ENCODE data around the gene PCSK5. TPM values are rescaled to one million over a fixed set of nuclear protein-coding genes. Genes with fewer than 3 reads are reported as not detected.
A peak's percentile ranks its signal among the peaks of the same experiment; 100 is the strongest.
"Not testable (repeated sequence)": the region's sequence is repeated elsewhere in the genome, so short reads cannot be mapped to it uniquely, and the experiment has no call there.

Gene PCSK5
- total RNA-seq, 1 experiment from 2014 or later, result 0.17 TPM

DNA sequence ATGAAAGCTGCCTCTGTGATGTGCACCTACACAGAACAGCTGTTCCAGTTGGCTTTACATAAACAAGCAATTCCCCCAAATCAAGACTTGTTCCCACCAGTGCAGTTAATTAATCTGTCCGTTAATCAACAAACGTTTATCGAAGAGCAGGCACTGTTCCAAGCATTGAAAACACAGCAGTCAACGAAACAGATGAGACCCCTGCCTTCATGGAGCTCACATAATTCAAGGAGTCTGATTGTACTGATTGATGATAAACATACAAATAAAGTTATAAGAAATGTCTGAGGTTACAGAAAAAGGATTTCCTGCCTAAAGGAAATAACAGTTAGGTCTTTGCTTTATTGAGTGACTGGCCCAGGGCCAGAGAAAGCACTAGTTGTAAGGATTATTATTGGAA, 26.2 kb upstream of the PCSK5 start:
- no peaks in the 10 kb centered on the region for H3K27me3 ChIP-seq (replicated peaks; ENCODE audit: insufficient read depth, low read depth, low read length, poor library complexity)
- intact Hi-C loops (cut with micrococcal nuclease; ENCODE audit: unreplicated experiment), result loop anchor here (10.0 kb wide), 1 partner anchor 441 kb away; no protein-coding TSS in a partner anchor
- BruUV-seq (replicated peaks), result no TSS peak
- no peak for TF ChIP-seq CTCF (conservative IDR thresholded peaks at IDR 0.05; ENCODE audit: low read depth, low read length)
- TF ChIP-seq EZH2 (IDR thresholded peaks at IDR 0.05; ENCODE audit: borderline replicate concordance, low read depth, low read length, poor library complexity, severe bottlenecking), result no peak
- ChIA-PET CTCF (no interaction called here), POLR2A (ENCODE audit: low non-redundant PET) (no interaction called here)
- DNase-seq (ENCODE audit: low spot score), result no peak
- no peaks in the 10 kb centered on the region for H3K36me3 ChIP-seq (ENCODE audit: insufficient read depth, low read length, poor library complexity, severe bottlenecking)
- no peaks in the 10 kb centered on the region for H3K4me1 ChIP-seq (ENCODE audit: insufficient read depth, low read length, poor library complexity, severe bottlenecking)
- no peak overlapping the region for H3K27ac ChIP-seq (ENCODE audit: low read depth, low read length, poor library complexity, severe bottlenecking)
- H3K9me3 ChIP-seq (ENCODE audit: low read depth, low read length, poor library complexity, severe bottlenecking), result no peaks in the 10 kb centered on the region
- no peak overlapping the region for H3K4me3 ChIP-seq (ENCODE audit: low read depth, low read length, poor library complexity, severe bottlenecking)

- TF ChIP-seq EZH2 (IDR thresholded peaks at IDR 0.05; ENCODE audit: borderline replicate concordance, low read depth, low read length, poor library complexity, severe bottlenecking) (no peak), CTCF (conservative IDR thresholded peaks at IDR 0.05; ENCODE audit: low read depth, low read length) (peak; percentile 78)
- Histone ChIP-seq H3K4me1 (ENCODE audit: insufficient read depth, low read length, poor library complexity, severe bottlenecking) (no peaks in the 10 kb centered on the region), H3K4me3 (ENCODE audit: low read depth, low read length, poor library complexity, severe bottlenecking) (no peak overlapping the region), H3K27ac (ENCODE audit: low read depth, low read length, poor library complexity, severe bottlenecking) (no peak overlapping the region), H3K36me3 (ENCODE audit: insufficient read depth, low read length, poor library complexity, severe bottlenecking) (no peaks in the 10 kb centered on the region), H3K9me3 (ENCODE audit: low read depth, low read length, poor library complexity, severe bottlenecking) (no peaks in the 10 kb centered on the region), H3K27me3 (replicated peaks; ENCODE audit: insufficient read depth, low read depth, low read length, poor library complexity) (no peaks in the 10 kb centered on the region)
- ChIA-PET POLR2A (ENCODE audit: low non-redundant PET) (no interaction called here), CTCF (interaction anchor here (0.6 to 0.7 kb wide), 4 partner anchors 265 to 766 kb away, joined by 3 to 6 read pairs (median 3); no protein-coding TSS in a partner anchor)
- no TSS peak for BruUV-seq (replicated peaks)
- intact Hi-C loops (cut with micrococcal nuclease; ENCODE audit: unreplicated experiment), result loop anchor here (1.0 to 10.0 kb wide), 2 partner anchors 438 to 665 kb away; no protein-coding TSS in a partner anchor
- peak; percentile 56 for DNase-seq (ENCODE audit: low spot score)
These were observed 24.1 kb upstream of the PCSK5 start for GRCh38 chr9:75866273-75866871.

DNA sequence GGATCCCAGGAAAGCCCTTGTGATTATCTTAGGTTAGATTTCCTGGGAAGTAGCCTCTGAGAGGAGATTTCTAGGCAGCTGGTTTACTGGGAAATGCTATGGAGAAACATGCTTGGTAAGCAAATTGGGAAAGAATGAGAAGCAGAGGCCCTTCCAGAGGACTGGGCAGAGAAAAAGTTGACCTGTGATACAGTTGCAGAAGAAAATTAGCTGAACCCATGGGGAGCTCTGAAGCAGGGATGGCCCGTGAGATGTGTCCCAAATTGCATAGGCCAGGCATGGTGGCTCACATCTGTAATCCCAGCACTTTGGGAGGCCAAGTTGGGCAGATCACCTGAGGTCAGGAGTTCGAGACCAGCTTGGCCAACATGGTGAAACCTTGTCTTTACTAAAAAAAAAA, 21.9 kb upstream of the PCSK5 start:
- CTCF ChIA-PET; BruUV-seq (replicated peaks): not testable (repeated sequence)

GRCh38 chr9:75869236-75869635, 21.2 kb upstream of the PCSK5 start:
- intact Hi-C loops (cut with micrococcal nuclease; ENCODE audit: unreplicated experiment), result loop anchor here (10.0 kb wide), 1 partner anchor 436 kb away; no protein-coding TSS in a partner anchor
- no TSS peak for BruUV-seq (replicated peaks)
- H3K27me3 ChIP-seq (replicated peaks; ENCODE audit: insufficient read depth, low read depth, low read length, poor library complexity), result no peaks in the 10 kb centered on the region
- POLR2A ChIA-PET (ENCODE audit: low non-redundant PET), result no interaction called here
- no peak for DNase-seq (ENCODE audit: low spot score)
- H3K4me1 ChIP-seq (ENCODE audit: insufficient read depth, low read length, poor library complexity, severe bottlenecking), result no peaks in the 10 kb centered on the region
- no peaks in the 10 kb centered on the region for H3K9me3 ChIP-seq (ENCODE audit: low read depth, low read length, poor library complexity, severe bottlenecking)
- TF ChIP-seq EZH2 (IDR thresholded peaks at IDR 0.05; ENCODE audit: borderline replicate concordance, low read depth, low read length, poor library complexity, severe bottlenecking) (no peak), CTCF (conservative IDR thresholded peaks at IDR 0.05; ENCODE audit: low read depth, low read length) (no peak)
- no peak overlapping the region for H3K4me3 ChIP-seq (ENCODE audit: low read depth, low read length, poor library complexity, severe bottlenecking)
- no peaks in the 10 kb centered on the region for H3K36me3 ChIP-seq (ENCODE audit: insufficient read depth, low read length, poor library complexity, severe bottlenecking)
- CTCF ChIA-PET, result no interaction called here
- H3K27ac ChIP-seq (ENCODE audit: low read depth, low read length, poor library complexity, severe bottlenecking), result no peak overlapping the region

More for the DNA sequence above, 21.9 kb upstream of the PCSK5 start:
- POLR2A ChIA-PET (ENCODE audit: low non-redundant PET); H3K4me3 ChIP-seq (ENCODE audit: low read depth, low read length, poor library complexity, severe bottlenecking); H3K9me3 ChIP-seq (ENCODE audit: low read depth, low read length, poor library complexity, severe bottlenecking); H3K36me3 ChIP-seq (ENCODE audit: insufficient read depth, low read length, poor library complexity, severe bottlenecking); H3K4me1 ChIP-seq (ENCODE audit: insufficient read depth, low read length, poor library complexity, severe bottlenecking); H3K27ac ChIP-seq (ENCODE audit: low read depth, low read length, poor library complexity, severe bottlenecking); DNase-seq (ENCODE audit: low spot score); H3K27me3 ChIP-seq (replicated peaks; ENCODE audit: insufficient read depth, low read depth, low read length, poor library complexity): not testable (repeated sequence)
- intact Hi-C loops (cut with micrococcal nuclease; ENCODE audit: unreplicated experiment), result loop anchor here (10.0 kb wide), 1 partner anchor 436 kb away; no protein-coding TSS in a partner anchor

All from A673 (cell line).